ENCODE results near the gene CALY.

CALY gene

DNA sequence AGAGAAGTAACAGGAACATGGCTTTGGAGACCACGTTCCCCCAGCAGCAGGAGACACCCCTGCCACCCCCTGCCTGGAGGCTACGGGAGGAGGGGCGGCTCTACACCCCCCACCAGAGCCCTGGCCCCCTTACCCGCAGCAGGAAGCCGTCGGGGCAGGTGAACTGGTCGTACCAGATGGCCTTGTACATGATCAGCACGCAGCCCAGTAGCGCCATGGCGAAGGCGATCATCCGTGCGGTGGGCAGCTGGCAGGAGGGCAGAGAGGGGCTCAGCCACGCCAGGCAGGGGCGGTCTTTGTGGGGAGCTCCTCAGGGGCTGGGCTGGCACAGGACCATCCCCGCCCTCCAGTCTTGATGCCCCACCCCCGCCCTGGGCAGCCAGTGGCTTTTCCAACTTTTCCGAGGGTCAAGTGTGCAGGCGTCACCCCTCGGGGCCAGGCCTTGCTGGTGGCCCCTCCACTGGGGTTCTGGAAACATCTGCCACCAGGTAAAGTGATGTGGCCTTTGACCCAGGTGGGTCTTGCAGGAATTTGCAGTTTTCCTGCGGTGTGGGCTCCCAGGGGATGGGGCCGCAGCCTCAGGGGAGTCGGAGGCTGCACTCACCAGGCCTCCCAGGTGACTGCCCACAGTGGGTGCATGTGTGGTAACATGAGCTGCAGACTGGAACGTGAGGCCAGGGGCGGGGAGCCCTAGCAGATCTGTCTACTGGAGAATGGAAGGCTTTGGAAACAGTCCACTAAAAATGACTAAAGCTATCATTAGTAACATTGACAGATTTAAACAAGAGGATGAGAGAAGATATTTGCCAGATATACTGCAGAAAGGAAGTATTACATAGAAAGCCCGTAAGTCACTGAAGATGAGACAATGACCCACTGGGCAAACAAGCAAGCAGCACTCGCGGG, 9.7 kb downstream of the CALY start:
- H3K27ac ChIP-seq (ENCODE audit: extremely low read depth, low read depth, low read length), result no peak overlapping the region
- ChIA-PET POLR2A (no interaction called here), CTCF (interaction anchor here (0.8 to 2.3 kb wide), 3 partner anchors 8 to 172 kb away, joined by 3 to 7 read pairs (median 4); no protein-coding TSS in a partner anchor)
- H3K4me3 ChIP-seq (ENCODE audit: low read depth, low read length), result no peak overlapping the region
- no peaks in the 10 kb centered on the region for H3K9me3 ChIP-seq (ENCODE audit: control insufficient read depth, insufficient read depth, low read depth, low read length)
- TF ChIP-seq ZBTB44 (tag by site-specific recombination; IDR thresholded peaks at IDR 0.05) (peak; percentile 55; the same call in 1 of the 2 replicates), RBAK (tag by site-specific recombination; IDR thresholded peaks at IDR 0.05) (no peak), REST (tag by site-specific recombination; IDR thresholded peaks at IDR 0.05) (no peak), MEIS1 (CRISPR knock-in tag; IDR thresholded peaks at IDR 0.05; ENCODE audit: borderline replicate concordance) (no peak), PATZ1 (tag by site-specific recombination; IDR thresholded peaks at IDR 0.05) (0 out of 2 replicates have a peak, but pooled peaks have one; percentile 44), ZNF561 (tag by site-specific recombination; IDR thresholded peaks at IDR 0.05; ENCODE audit: borderline replicate concordance) (no peak), SP7 (tag by site-specific recombination; IDR thresholded peaks at IDR 0.05) (peak; percentile 76), HOXD13 (CRISPR knock-in tag; IDR thresholded peaks at IDR 0.05; ENCODE audit: borderline replicate concordance) (no peak), GLIS1 (tag by site-specific recombination; IDR thresholded peaks at IDR 0.05) (peak; percentile 62), GLIS2 (tag by site-specific recombination; IDR thresholded peaks at IDR 0.05) (peak; percentile 50), ZEB2 (tag by site-specific recombination; IDR thresholded peaks at IDR 0.05) (0 out of 2 replicates have a peak, but pooled peaks have one; percentile 35), ZNF585B (tag by site-specific recombination; IDR thresholded peaks at IDR 0.05) (no peak), IKZF3 (tag by site-specific recombination; IDR thresholded peaks at IDR 0.05) (0 out of 2 replicates have a peak, but pooled peaks have one; percentile 21), ZNF394 (tag by site-specific recombination; IDR thresholded peaks at IDR 0.05; ENCODE audit: borderline replicate concordance) (no peak), ZNF335 (tag by site-specific recombination; conservative IDR thresholded peaks at IDR 0.05) (no peak)
- TF ChIP-seq, protein P1, sequence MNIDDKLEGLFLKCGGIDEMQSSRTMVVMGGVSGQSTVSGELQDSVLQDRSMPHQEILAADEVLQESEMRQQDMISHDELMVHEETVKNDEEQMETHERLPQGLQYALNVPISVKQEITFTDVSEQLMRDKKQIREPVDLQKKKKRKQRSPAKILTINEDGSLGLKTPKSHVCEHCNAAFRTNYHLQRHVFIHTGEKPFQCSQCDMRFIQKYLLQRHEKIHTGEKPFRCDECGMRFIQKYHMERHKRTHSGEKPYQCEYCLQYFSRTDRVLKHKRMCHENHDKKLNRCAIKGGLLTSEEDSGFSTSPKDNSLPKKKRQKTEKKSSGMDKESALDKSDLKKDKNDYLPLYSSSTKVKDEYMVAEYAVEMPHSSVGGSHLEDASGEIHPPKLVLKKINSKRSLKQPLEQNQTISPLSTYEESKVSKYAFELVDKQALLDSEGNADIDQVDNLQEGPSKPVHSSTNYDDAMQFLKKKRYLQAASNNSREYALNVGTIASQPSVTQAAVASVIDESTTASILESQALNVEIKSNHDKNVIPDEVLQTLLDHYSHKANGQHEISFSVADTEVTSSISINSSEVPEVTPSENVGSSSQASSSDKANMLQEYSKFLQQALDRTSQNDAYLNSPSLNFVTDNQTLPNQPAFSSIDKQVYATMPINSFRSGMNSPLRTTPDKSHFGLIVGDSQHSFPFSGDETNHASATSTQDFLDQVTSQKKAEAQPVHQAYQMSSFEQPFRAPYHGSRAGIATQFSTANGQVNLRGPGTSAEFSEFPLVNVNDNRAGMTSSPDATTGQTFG (tag by site-specific recombination; IDR thresholded peaks at IDR 0.05; ENCODE audit: borderline replicate concordance), result no peak
- TF ChIP-seq, protein P2, sequence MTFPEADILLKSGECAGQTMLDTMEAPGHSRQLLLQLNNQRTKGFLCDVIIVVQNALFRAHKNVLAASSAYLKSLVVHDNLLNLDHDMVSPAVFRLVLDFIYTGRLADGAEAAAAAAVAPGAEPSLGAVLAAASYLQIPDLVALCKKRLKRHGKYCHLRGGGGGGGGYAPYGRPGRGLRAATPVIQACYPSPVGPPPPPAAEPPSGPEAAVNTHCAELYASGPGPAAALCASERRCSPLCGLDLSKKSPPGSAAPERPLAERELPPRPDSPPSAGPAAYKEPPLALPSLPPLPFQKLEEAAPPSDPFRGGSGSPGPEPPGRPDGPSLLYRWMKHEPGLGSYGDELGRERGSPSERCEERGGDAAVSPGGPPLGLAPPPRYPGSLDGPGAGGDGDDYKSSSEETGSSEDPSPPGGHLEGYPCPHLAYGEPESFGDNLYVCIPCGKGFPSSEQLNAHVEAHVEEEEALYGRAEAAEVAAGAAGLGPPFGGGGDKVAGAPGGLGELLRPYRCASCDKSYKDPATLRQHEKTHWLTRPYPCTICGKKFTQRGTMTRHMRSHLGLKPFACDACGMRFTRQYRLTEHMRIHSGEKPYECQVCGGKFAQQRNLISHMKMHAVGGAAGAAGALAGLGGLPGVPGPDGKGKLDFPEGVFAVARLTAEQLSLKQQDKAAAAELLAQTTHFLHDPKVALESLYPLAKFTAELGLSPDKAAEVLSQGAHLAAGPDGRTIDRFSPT (tag by site-specific recombination; IDR thresholded peaks at IDR 0.05), result peak; percentile 28; the same call in 1 of the 2 replicates
- H3K4me1 ChIP-seq (ENCODE audit: control insufficient read depth, insufficient read depth, low read length), result peaks cover 11% of the 10 kb centered on the region
- H3K36me3 ChIP-seq (ENCODE audit: control insufficient read depth in 2 of 2, insufficient read depth in 1 of 2, low read length in 2 of 2), result no peaks in the 10 kb centered on the region
